IMR-90 (cell line): Measurements from ENCODE around the gene TES. TPM values are rescaled to one million over a fixed set of nuclear protein-coding genes. Genes with fewer than 3 reads are reported as not detected.

ENCODE experiments used
- ATAC-seq: fragments of 200-7000 bp; cut with Tn5 transposase; 2 replicates; pipeline ENCODE4 v1.9.1; 2020; ENCODE audit warnings: low read depth, mild to moderate bottlenecking, moderate library complexity
- BruUV-seq: library from RNA; stranded (reverse); fragments of 400-500 nt; replicated peaks from 2 replicates; lab custom pipeline; 2021; lab: Mats Ljungman, UMichigan
- CTCF ChIA-PET: fragments of 300-600 bp; formaldehyde crosslinking; extraction: SDS; loops from one replicate; lab custom pipeline; 2021; ENCODE audit warnings: antibody characterized with exemption; lab: Yijun Ruan, JAX
- POLR2A ChIA-PET: fragments of 300-600 bp; sonication (Branson Sonifier 250); formaldehyde crosslinking; loops from one replicate; lab custom pipeline; 2022; ENCODE audit warnings: antibody characterized with exemption; ENCODE audit not compliant: unreplicated experiment; lab: Charles Lee
- DNase-seq: peaks from one replicate; pipeline ENCODE4 v3.0.0; 2013
- H2AFZ ChIP-seq: replicated peaks from 2 replicates; pipeline ENCODE3; 2013; ENCODE audit warnings: low read length, mild to moderate bottlenecking; ENCODE audit not compliant: poor library complexity
- H2AK5ac ChIP-seq: 2 replicates; pipeline ENCODE4 v1.6.1; 2013; ENCODE audit warnings: low read depth, low read length, inconsistent platforms
- H2AK9ac ChIP-seq: replicated peaks from 2 replicates; pipeline ENCODE3; 2013; ENCODE audit warnings: mild to moderate bottlenecking, low read depth, low read length, moderate library complexity; ENCODE audit not compliant: poor library complexity
- H2BK120ac ChIP-seq: 2 replicates; pipeline ENCODE4 v1.6.1; 2013; ENCODE audit warnings: low read depth, low read length, inconsistent platforms
- H2BK15ac ChIP-seq: 3 replicates; pipeline ENCODE4 v1.6.1; 2013; ENCODE audit warnings: low read depth, low read length, inconsistent platforms
- H2BK20ac ChIP-seq: 2 replicates; pipeline ENCODE4 v1.6.1; 2013; ENCODE audit warnings: low read depth, mild to moderate bottlenecking, inconsistent platforms, low read length, moderate library complexity
- H2BK5ac ChIP-seq: 2 replicates; pipeline ENCODE4 v1.6.1; 2013; ENCODE audit warnings: mild to moderate bottlenecking, low read depth, low read length, inconsistent platforms; ENCODE audit not compliant: poor library complexity, severe bottlenecking
- H3K14ac ChIP-seq: replicated peaks from 2 replicates; pipeline ENCODE4 v1.6.1; 2013; ENCODE audit warnings: low read depth, low read length, inconsistent platforms
- H3K18ac ChIP-seq: 2 replicates; pipeline ENCODE4 v1.6.1; 2013; ENCODE audit warnings: low read depth, low read length, control low read depth
- H3K23ac ChIP-seq: 2 replicates; pipeline ENCODE4 v1.6.1; 2013; ENCODE audit warnings: low read depth, low read length, inconsistent platforms
- H3K27ac ChIP-seq: 2 replicates; pipeline ENCODE4 v1.5.1; 2013; ENCODE audit warnings: mild to moderate bottlenecking, control low read depth, low read length; ENCODE audit not compliant: insufficient read depth
- H3K27me3 ChIP-seq: 2 replicates; pipeline ENCODE4 v1.6.1; 2013; ENCODE audit warnings: low read length; ENCODE audit not compliant: control insufficient read depth, insufficient read depth
- H3K36me3 ChIP-seq: 2 replicates; pipeline ENCODE4 v1.6.1; 2013; ENCODE audit warnings: low read length, mixed read lengths; ENCODE audit not compliant: control insufficient read depth, insufficient read depth
- H3K4ac ChIP-seq: 2 replicates; pipeline ENCODE4 v1.6.1; 2013; ENCODE audit warnings: low read depth, low read length, inconsistent platforms
- H3K4me1 ChIP-seq: 2 replicates; pipeline ENCODE4 v1.6.1; 2013; ENCODE audit warnings: low read length, mixed read lengths; ENCODE audit not compliant: control insufficient read depth, insufficient read depth
- H3K4me2 ChIP-seq: 2 replicates; pipeline ENCODE4 v1.6.1; 2013; ENCODE audit warnings: low read depth, mild to moderate bottlenecking, control low read depth, low read length, moderate library complexity
- H3K4me3 ChIP-seq: 2 replicates; pipeline ENCODE4 v1.5.1; 2013; ENCODE audit warnings: low read depth, mild to moderate bottlenecking, control low read depth, low read length, moderate library complexity; ENCODE audit not compliant: insufficient read depth
- H3K56ac ChIP-seq: 2 replicates; pipeline ENCODE4 v1.6.1; 2013; ENCODE audit warnings: low read length, inconsistent platforms; ENCODE audit not compliant: insufficient read depth; ENCODE audit errors: extremely low read depth
- H3K79me1 ChIP-seq, 2 experiments: 2 replicates each; pipeline ENCODE4 v1.6.1; 2013; ENCODE audit warnings: low read length in 2 of 2, inconsistent platforms in 1 of 2, low read depth in 1 of 2
- H3K9ac ChIP-seq: 2 replicates; pipeline ENCODE4 v1.6.1; 2013; ENCODE audit warnings: low read depth, low read length, control low read depth
- H3K9me1 ChIP-seq: 2 replicates; pipeline ENCODE4 v1.6.1; 2013; ENCODE audit warnings: low read length, inconsistent platforms; ENCODE audit not compliant: insufficient read depth
- H3K9me3 ChIP-seq: 2 replicates; pipeline ENCODE4 v1.6.1; 2013; ENCODE audit warnings: low read length; ENCODE audit not compliant: control insufficient read depth, insufficient read depth
- H4K20me1 ChIP-seq: 2 replicates; pipeline ENCODE4 v1.6.1; 2013; ENCODE audit warnings: low read length, inconsistent platforms; ENCODE audit not compliant: insufficient read depth
- H4K5ac ChIP-seq: 2 replicates; pipeline ENCODE4 v1.6.1; 2013; ENCODE audit warnings: mild to moderate bottlenecking, low read depth, low read length, control low read depth
- H4K8ac ChIP-seq, 2 experiments: 2 replicates each; pipeline ENCODE4 v1.6.1; 2013; ENCODE audit warnings: low read depth in 2 of 2, low read length in 2 of 2, control low read depth in 1 of 2, inconsistent platforms in 1 of 2
- H4K91ac ChIP-seq: 2 replicates; pipeline ENCODE4 v1.6.1; 2013; ENCODE audit warnings: low read depth, low read length, inconsistent platforms; ENCODE audit not compliant: insufficient read depth
- CTCF ChIP-seq: conservative IDR thresholded peaks from 2 replicates; pipeline ENCODE4 v1.5.1; 2012; ENCODE audit warnings: mild to moderate bottlenecking, low read depth, low read length, improper control_type of control experiment
- FOS ChIP-seq: fragments of 150-350 bp; IDR thresholded peaks from 2 replicates; pipeline ENCODE4 v1.6.1; 2016; ENCODE audit warnings: low read depth, low read length
- MAFK ChIP-seq: IDR thresholded peaks from 2 replicates; pipeline ENCODE4 v1.6.1; 2012; ENCODE audit warnings: low read depth, low read length, improper control_type of control experiment
- MAZ ChIP-seq: IDR thresholded peaks from 2 replicates; pipeline ENCODE4 v1.6.1; 2012; ENCODE audit warnings: low read depth, mild to moderate bottlenecking, low read length, improper control_type of control experiment, moderate library complexity, borderline replicate concordance
- NFE2L2 ChIP-seq: fragments of 150-350 bp; IDR thresholded peaks from 2 replicates; pipeline ENCODE4 v1.6.1; 2016; ENCODE audit warnings: low read depth, mild to moderate bottlenecking, low read length
- POLR2A ChIP-seq: IDR thresholded peaks from 2 replicates; pipeline ENCODE4 v1.6.1; 2012; ENCODE audit warnings: mild to moderate bottlenecking, low read depth, low read length
- RAD21 ChIP-seq: IDR thresholded peaks from 2 replicates; pipeline ENCODE4 v1.6.1; 2012; ENCODE audit warnings: low read length, improper control_type of control experiment
- SMC3 ChIP-seq: fragments of 150-350 bp; IDR thresholded peaks from 2 replicates; pipeline ENCODE4 v1.6.1; 2016; ENCODE audit warnings: low read depth, mild to moderate bottlenecking, antibody characterized with exemption, low read length, moderate library complexity
- USF2 ChIP-seq: fragments of 150-350 bp; IDR thresholded peaks from 2 replicates; pipeline ENCODE4 v1.6.1; 2017; ENCODE audit warnings: mild to moderate bottlenecking, antibody characterized with exemption, low read length, low read depth
- WGBS, 2 experiments: methylation state at CpG; one replicate each; pipeline versions ENCODE4 v1.1.5 to v1.1.7; 2013; ENCODE audit warnings: missing lambda C conversion rate in 2 of 2; ENCODE audit not compliant: insufficient read length in 1 of 2; ENCODE audit errors: extremely low coverage in 2 of 2; 5-methylcytosine and 5-hydroxymethylcytosine counted together
- dilution Hi-C: fragments of 300-500 bp; cut with HindIII; formaldehyde crosslinking; loops from one replicate; pipeline ENCODE4 v1.14.3; 2018; ENCODE audit warnings: low sequenced_read_pairs; ENCODE audit not compliant: unreplicated experiment
- in situ Hi-C: fragments of 300-500 bp; cut with MboI; formaldehyde crosslinking; loops from 3 replicates; pipeline ENCODE4 v1.14.3; 2019; ENCODE audit warnings: low sequenced_read_pairs, inconsistent platforms, mixed read lengths
- intact Hi-C: fragments of 100-400 bp; cut with micrococcal nuclease; formaldehyde crosslinking; loops from 2 replicates; pipeline ENCODE4 v1.10.0; 2022
- polyA plus RNA-seq, 3 experiments: library from polyadenylated mRNA; depleted of rRNA; stranded (reverse); fragments of >200 nt; gene quantifications; 2 replicates each; pipeline ENCODE4 v1.2.3, GENCODE V29; 2012; ENCODE audit warnings: low replicate concordance in 1 of 3
- total RNA-seq: library from RNA; depleted of rRNA; stranded (reverse); fragments of >200 nt; gene quantifications from 2 replicates; pipeline ENCODE4 v1.2.3, GENCODE V29; 2012

The TES gene
- total and polyA plus RNA-seq, 2 of the 4 experiments (the other 2 are of a cell fraction) = 54.0 to 83.3 TPM

GRCh38 chr7:116261904-116262303 lies 51.6 kb downstream of the TES start:
- Histone ChIP-seq H3K56ac (no peak overlapping the region), H3K4ac (peak overlapping the region; percentile 77), H2AK5ac (peak overlapping the region; percentile 96), H3K27ac (no peak overlapping the region), H2BK15ac (peak overlapping the region; percentile 95), H3K36me3 (peaks cover 3% of the 10 kb centered on the region; the same call in 1 of the 2 replicates), H3K9me3 (no peaks in the 10 kb centered on the region), H2AFZ (no peak overlapping the region), H3K23ac (no peak overlapping the region), H4K20me1 (no peaks in the 10 kb centered on the region), H3K9ac (no peak overlapping the region), H3K14ac (no peak overlapping the region), H2BK5ac (peak overlapping the region; percentile 52), H2BK20ac (peak overlapping the region; percentile 68), H3K4me3 (no peak overlapping the region), H3K27me3 (no peaks in the 10 kb centered on the region), H4K8ac (peak overlapping the region in 1 of 2 experiments; percentile 33; a peak in 2 of 4 replicates), H3K18ac (peak overlapping the region; percentile 73; the same call in 1 of the 2 replicates), H4K91ac (peak overlapping the region; percentile 75), H2AK9ac (peak overlapping the region; percentile 46), H3K4me1 (peaks cover 17% of the 10 kb centered on the region; the same call in 1 of the 2 replicates), H3K9me1 (peaks cover 9% of the 10 kb centered on the region; the same call in 1 of the 2 replicates), H4K5ac (peak overlapping the region; percentile 32; the same call in 1 of the 2 replicates), H3K79me1 (peaks cover 16 to 39% of the 10 kb centered on the region in 2 experiments), H2BK120ac (peak overlapping the region; percentile 70), H3K4me2 (no peak overlapping the region)
- no TSS peak for BruUV-seq
- in situ Hi-C loops = loop anchor here (5.0 kb wide), 1 partner anchor 260 kb away; no protein-coding TSS in a partner anchor
- ChIA-PET POLR2A (no interaction called here), CTCF (no interaction called here)
- intact Hi-C loops = no loop called here
- no peak for ATAC-seq
- TF ChIP-seq CTCF (no peak), NFE2L2 (no peak), USF2 (no peak), MAZ (no peak), FOS (no peak), RAD21 (no peak), MAFK (no peak), SMC3 (no peak), POLR2A (no peak)
- dilution Hi-C loops = loop anchor here (25.0 kb wide), 1 partner anchor 250 kb away; no protein-coding TSS in a partner anchor
- WGBS, 2 experiments = 94% methylated on average over 3 of the region's 3 CpGs; no CpG with 5 or more reads in 1 of the 2 experiments
- no peak for DNase-seq
